Endothelial cell of umbilical vein (primary cell): Measurements from ENCODE around the gene PNPLA7. TPM values are rescaled to one million over a fixed set of nuclear protein-coding genes. Genes with fewer than 3 reads are reported as not detected.

Experiments used
- BruUV-seq: library from RNA; stranded (reverse); fragments of 400-500 nt; replicated peaks from 2 replicates; lab custom pipeline; 2021; lab: Mats Ljungman, UMichigan
- CTCF ChIA-PET: fragments of 300-600, 350-600 bp; sonication (Branson Sonifier 250); formaldehyde crosslinking; loops from one replicate; lab custom pipeline; 2021; ENCODE audit warnings: antibody characterized with exemption, inconsistent platforms; lab: Charles Lee
- POLR2A ChIA-PET: fragments of 300-600, 350-600 bp; sonication (Branson Sonifier 250); formaldehyde crosslinking; loops from one replicate; lab custom pipeline; 2021; ENCODE audit warnings: antibody characterized with exemption, inconsistent platforms; lab: Charles Lee
- DNase-seq: peaks from one replicate; pipeline ENCODE4 v3.0.0-alpha.2; 2011; ENCODE audit warnings: low read depth, low spot score
- FAIRE-seq: peaks from 2 replicates; lab custom pipeline; 2011; peaks lifted over from hg19 to GRCh38; lab: Jason Lieb, UNC
- H2AFZ ChIP-seq: 2 replicates; pipeline ENCODE4 v1.6.0; 2012; ENCODE audit warnings: low read depth, low read length, control low read depth, inconsistent platforms
- H3K27ac ChIP-seq: 2 replicates; pipeline ENCODE4 v1.5.1; 2011; ENCODE audit warnings: low read depth, mild to moderate bottlenecking, control low read depth, low read length, moderate library complexity; ENCODE audit not compliant: insufficient read depth
- H3K27me3 ChIP-seq, 2 experiments: 2 replicates each; pipeline versions ENCODE4 v1.6.0 to v1.6.1; 2011; ENCODE audit warnings: low read length in 2 of 2, mixed read lengths in 1 of 2; ENCODE audit not compliant: control insufficient read depth in 2 of 2, insufficient read depth in 2 of 2
- H3K36me3 ChIP-seq, 2 experiments: 2 replicates in 1 of 2; 3 replicates in 1 of 2; pipeline ENCODE4 v1.5.1; 2011; ENCODE audit warnings: low read length in 2 of 2, mild to moderate bottlenecking in 1 of 2, moderate library complexity in 1 of 2; ENCODE audit not compliant: control insufficient read depth in 2 of 2, insufficient read depth in 2 of 2; ENCODE audit errors: extremely low read depth in 1 of 2
- H3K4me1 ChIP-seq: 3 replicates; pipeline ENCODE4 v1.5.1; 2011; ENCODE audit warnings: mild to moderate bottlenecking, low read length; ENCODE audit not compliant: control insufficient read depth, insufficient read depth; ENCODE audit errors: extremely low read depth
- H3K4me2 ChIP-seq: 2 replicates; pipeline ENCODE4 v1.6.1; 2011; ENCODE audit warnings: low read length, control low read depth, mixed read lengths; ENCODE audit not compliant: insufficient read depth
- H3K4me3 ChIP-seq, 3 experiments: fragments of 200-600 bp in 1 of 3; sonication (generic), shearing (Covaris generic) in 1 of 3; replicated peaks in 1 of 3; 2 replicates each; pipeline ENCODE4 v1.5.1; 2011 to 2016; ENCODE audit warnings: control low read depth in 3 of 3, low read length in 3 of 3, mild to moderate bottlenecking in 2 of 3, inconsistent platforms in 1 of 3, low read depth in 1 of 3, moderate library complexity in 1 of 3; ENCODE audit not compliant: insufficient read depth in 1 of 3
- H3K79me2 ChIP-seq: 2 replicates; pipeline ENCODE4 v1.6.0; 2012; ENCODE audit warnings: low read length, inconsistent platforms; ENCODE audit not compliant: control insufficient read depth, insufficient read depth
- H3K9ac ChIP-seq: replicated peaks from 2 replicates; pipeline ENCODE3; 2011; ENCODE audit warnings: low read length, control low read depth; ENCODE audit not compliant: insufficient read depth; ENCODE audit errors: extremely low read depth
- H3K9me1 ChIP-seq: replicated peaks from 3 replicates; pipeline ENCODE4 v1.6.0; 2011; ENCODE audit warnings: mild to moderate bottlenecking, low read length; ENCODE audit not compliant: control insufficient read depth, insufficient read depth; ENCODE audit errors: extremely low read depth
- H3K9me3 ChIP-seq: replicated peaks from 2 replicates; pipeline ENCODE4 v1.5.1; 2012; ENCODE audit warnings: low read length, inconsistent platforms; ENCODE audit not compliant: control insufficient read depth, insufficient read depth
- H4K20me1 ChIP-seq: replicated peaks from 2 replicates; pipeline ENCODE3; 2011; ENCODE audit warnings: mild to moderate bottlenecking, low read length; ENCODE audit not compliant: control insufficient read depth, insufficient read depth; ENCODE audit errors: extremely low read depth
- CTCF ChIP-seq, 2 donors: IDR thresholded peaks; 1 replicate in 1 of 2; 2 replicates in 1 of 2; pipeline ENCODE4 v1.5.1; 2011; ENCODE audit warnings: low read length in 2 of 2, mild to moderate bottlenecking in 2 of 2, moderate library complexity in 2 of 2, control low read depth in 1 of 2, inconsistent platforms in 1 of 2, low read depth in 1 of 2; ENCODE audit not compliant: insufficient read depth in 1 of 2; ENCODE audit errors: extremely low read depth in 1 of 2
- EZH2 ChIP-seq: IDR thresholded peaks from 2 replicates; pipeline ENCODE4 v1.6.1; 2012; ENCODE audit warnings: borderline replicate concordance, low read depth, mild to moderate bottlenecking, moderate library complexity, low read length, inconsistent platforms; ENCODE audit not compliant: severe bottlenecking
- FOS ChIP-seq: IDR thresholded peaks from 2 replicates; pipeline ENCODE4 v1.6.1; 2011; ENCODE audit warnings: mild to moderate bottlenecking, low read length, moderate library complexity, borderline replicate concordance; ENCODE audit not compliant: insufficient read depth
- GATA2 ChIP-seq: IDR thresholded peaks from 2 replicates; pipeline ENCODE4 v1.7.0; 2011; ENCODE audit warnings: low read depth, mild to moderate bottlenecking, moderate library complexity, mixed read lengths, low read length; ENCODE audit not compliant: insufficient read length, insufficient read depth
- JUN ChIP-seq: IDR thresholded peaks from 2 replicates; pipeline ENCODE4 v1.6.1; 2011; ENCODE audit warnings: borderline replicate concordance, low read depth; ENCODE audit not compliant: insufficient read length, insufficient read depth
- MAX ChIP-seq: IDR thresholded peaks from 2 replicates; pipeline ENCODE4 v1.6.1; 2011; ENCODE audit not compliant: insufficient read depth, insufficient read length
- MYC ChIP-seq: IDR thresholded peaks from one replicate; pipeline ENCODE4 v1.6.1; 2011; ENCODE audit warnings: mild to moderate bottlenecking, low read depth, low read length
- POLR2A ChIP-seq: IDR thresholded peaks from 2 replicates; pipeline ENCODE4 v1.6.1; 2012; ENCODE audit warnings: low read depth, mild to moderate bottlenecking, control low read depth, low read length
- POLR2AphosphoS5 ChIP-seq: IDR thresholded peaks from 2 replicates; pipeline ENCODE4 v1.6.1; 2012; ENCODE audit warnings: low read depth, mild to moderate bottlenecking, control low read depth, low read length, moderate library complexity; ENCODE audit not compliant: insufficient read depth
- dilution Hi-C: fragments of 300-500 bp; cut with MboI; formaldehyde crosslinking; loops from one replicate; pipeline ENCODE4 v1.15.0; 2019; ENCODE audit warnings: low sequenced_read_pairs; ENCODE audit not compliant: extremely low pct_ligation_motif_present
- intact Hi-C: fragments of 100-400 bp; cut with micrococcal nuclease; formaldehyde crosslinking; loops from one replicate; pipeline ENCODE4 v1.10.0; 2022
- polyA plus RNA-seq, 4 experiments: library from polyadenylated mRNA; depleted of rRNA in 3 of 4; stranded (reverse) in 3 of 4; unstranded in 1 of 4; fragments of >200 nt; gene quantifications; 2 replicates each; pipeline versions ENCODE4 v1.2.1 to v1.2.3, GENCODE V29; 2011 to 2012; ENCODE audit warnings: missing spikeins in 1 of 4
- total RNA-seq: library from RNA; stranded (reverse); gene quantifications from 2 replicates; pipeline ENCODE4 v1.2.3, GENCODE V29; 2021

PNPLA7 gene
- total and polyA plus RNA-seq, 2 donors (not counting 3 experiments of a cell fraction or from before 2014, with no cell fraction given): 1.0 to 1.9 TPM

GRCh38 chr9:137465000-137465719 lies 85.0 kb downstream of the PNPLA7 start:
- Histone ChIP-seq H4K20me1 (no peaks in the 10 kb centered on the region), H3K4me3 (no peak overlapping the region), H3K79me2 (no peaks in the 10 kb centered on the region), H3K9me3 (no peaks in the 10 kb centered on the region), H3K4me2 (no peak overlapping the region), H3K9me1 (no peaks in the 10 kb centered on the region), H2AFZ (no peak overlapping the region), H3K9ac (no peak overlapping the region), H3K36me3 (no peaks in the 10 kb centered on the region), H3K27ac (no peak overlapping the region), H3K27me3 (peaks cover 2% of the 10 kb centered on the region in 2 experiments), H3K4me1 (no peaks in the 10 kb centered on the region)
- no peak for TF ChIP-seq POLR2A
- ChIA-PET POLR2A (no interaction called here), CTCF (no interaction called here)
- intact Hi-C loops (no loop called here), dilution Hi-C loops (no loop called here)
- DNase-seq (no peak), FAIRE-seq (no peak)
- no TSS peak for BruUV-seq

GRCh38 chr9:137464291-137464999 lies 85.8 kb downstream of the PNPLA7 start:
- Histone ChIP-seq H4K20me1 (no peaks in the 10 kb centered on the region), H3K9me3 (no peaks in the 10 kb centered on the region), H2AFZ (no peak overlapping the region), H3K4me1 (no peaks in the 10 kb centered on the region), H3K79me2 (no peaks in the 10 kb centered on the region), H3K36me3 (no peaks in the 10 kb centered on the region), H3K4me2 (no peak overlapping the region), H3K9me1 (no peaks in the 10 kb centered on the region), H3K27me3 (peaks cover 0 to 2% of the 10 kb centered on the region in 2 experiments), H3K27ac (no peak overlapping the region), H3K9ac (no peak overlapping the region), H3K4me3 (no peak overlapping the region)
- dilution Hi-C loops (no loop called here), intact Hi-C loops (no loop called here)
- ChIA-PET POLR2A (no interaction called here), CTCF (no interaction called here)
- no peak for FAIRE-seq
- TF ChIP-seq GATA2 (no peak), POLR2A (no peak), JUN (no peak), CTCF (IDR thresholded peaks at IDR 0.05; ENCODE audit: extremely low read depth in 1 of 2, insufficient read depth in 1 of 2, low read depth in 1 of 2, low read length in 2 of 2) (no peak), POLR2AphosphoS5 (no peak), FOS (no peak), MAX (no peak), EZH2 (no peak), MYC (no peak)
- DNase-seq: no peak
- no TSS peak for BruUV-seq
